T-helper 22 cell (primary cell): Measurements from ENCODE around the gene MXD4.
"Not testable (repeated sequence)": the region's sequence is repeated elsewhere in the genome, so short reads cannot be mapped to it uniquely, and the experiment has no call there.

ENCODE experiments used
- DNase-seq: peaks from one replicate; pipeline ENCODE4 v3.0.0-alpha.2; 2020; ENCODE audit warnings: low read depth

MXD4 gene

GRCh38 chr4:2219233-2219760 lies 42.6 kb downstream of the MXD4 start:
- DNase-seq = no peak

- no peak for DNase-seq
These were observed 43.5 kb downstream of the MXD4 start for GRCh38 chr4:2218436-2218835.

GRCh38 chr4:2217726-2218125 lies 44.2 kb downstream of the MXD4 start:
- DNase-seq = no peak

- DNase-seq = no peak
These were observed 49.1 kb downstream of the MXD4 start for GRCh38 chr4:2212831-2213230.

GRCh38 chr4:2202789-2203188 lies 59.1 kb downstream of the MXD4 start:
- DNase-seq = not testable (repeated sequence)
